Measurements from ENCODE around the gene PRKG1.

DNA sequence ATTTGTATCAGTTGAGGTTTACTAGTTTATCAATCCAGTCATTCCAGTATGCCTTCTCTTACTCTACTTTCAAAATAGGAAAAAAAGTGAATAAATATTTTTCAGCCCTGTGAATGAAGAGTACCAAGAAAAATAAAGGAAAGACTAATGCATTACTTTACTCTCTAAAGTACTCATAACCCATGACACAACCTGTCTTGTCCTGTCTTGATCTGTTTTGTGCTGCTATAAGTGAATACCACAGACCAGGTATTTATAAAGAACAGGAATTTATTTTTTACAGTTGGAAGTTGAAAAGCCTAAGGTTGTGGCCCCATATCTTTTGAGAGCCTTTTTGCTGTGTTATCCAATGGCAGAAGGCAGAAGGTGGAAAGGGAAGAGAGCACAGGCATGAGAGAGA, 1045.2 kb downstream of the PRKG1 start:
- no peak for TF ChIP-seq EZH2 (IDR thresholded peaks at IDR 0.05; ENCODE audit: borderline replicate concordance, insufficient read depth, low read depth, low read length, poor library complexity, severe bottlenecking)
- TF ChIP-seq, protein P1, sequence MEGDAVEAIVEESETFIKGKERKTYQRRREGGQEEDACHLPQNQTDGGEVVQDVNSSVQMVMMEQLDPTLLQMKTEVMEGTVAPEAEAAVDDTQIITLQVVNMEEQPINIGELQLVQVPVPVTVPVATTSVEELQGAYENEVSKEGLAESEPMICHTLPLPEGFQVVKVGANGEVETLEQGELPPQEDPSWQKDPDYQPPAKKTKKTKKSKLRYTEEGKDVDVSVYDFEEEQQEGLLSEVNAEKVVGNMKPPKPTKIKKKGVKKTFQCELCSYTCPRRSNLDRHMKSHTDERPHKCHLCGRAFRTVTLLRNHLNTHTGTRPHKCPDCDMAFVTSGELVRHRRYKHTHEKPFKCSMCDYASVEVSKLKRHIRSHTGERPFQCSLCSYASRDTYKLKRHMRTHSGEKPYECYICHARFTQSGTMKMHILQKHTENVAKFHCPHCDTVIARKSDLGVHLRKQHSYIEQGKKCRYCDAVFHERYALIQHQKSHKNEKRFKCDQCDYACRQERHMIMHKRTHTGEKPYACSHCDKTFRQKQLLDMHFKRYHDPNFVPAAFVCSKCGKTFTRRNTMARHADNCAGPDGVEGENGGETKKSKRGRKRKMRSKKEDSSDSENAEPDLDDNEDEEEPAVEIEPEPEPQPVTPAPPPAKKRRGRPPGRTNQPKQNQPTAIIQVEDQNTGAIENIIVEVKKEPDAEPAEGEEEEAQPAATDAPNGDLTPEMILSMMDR (IDR thresholded peaks at IDR 0.05): no peak

All from B cell (primary cell).